IMR-90 (cell line): ENCODE measurements around the gene NTM. TPM values are rescaled to one million over a fixed set of nuclear protein-coding genes. Genes with fewer than 3 reads are reported as not detected.

ENCODE experiments used
- ATAC-seq: fragments of 200-7000 bp; cut with Tn5 transposase; 2 replicates; pipeline ENCODE4 v1.9.1; 2020; ENCODE audit warnings: low read depth, mild to moderate bottlenecking, moderate library complexity
- BruUV-seq: library from RNA; stranded (reverse); fragments of 400-500 nt; replicated peaks from 2 replicates; lab custom pipeline; 2021; lab: Mats Ljungman, UMichigan
- CTCF ChIA-PET: fragments of 300-600 bp; formaldehyde crosslinking; extraction: SDS; loops from one replicate; lab custom pipeline; 2021; ENCODE audit warnings: antibody characterized with exemption; lab: Yijun Ruan, JAX
- POLR2A ChIA-PET: fragments of 300-600 bp; sonication (Branson Sonifier 250); formaldehyde crosslinking; loops from one replicate; lab custom pipeline; 2022; ENCODE audit warnings: antibody characterized with exemption; ENCODE audit not compliant: unreplicated experiment; lab: Charles Lee
- DNase-seq: peaks from one replicate; pipeline ENCODE4 v3.0.0; 2013
- H2AFZ ChIP-seq: replicated peaks from 2 replicates; pipeline ENCODE3; 2013; ENCODE audit warnings: low read length, mild to moderate bottlenecking; ENCODE audit not compliant: poor library complexity
- H2AK5ac ChIP-seq: 2 replicates; pipeline ENCODE4 v1.6.1; 2013; ENCODE audit warnings: low read depth, low read length, inconsistent platforms
- H2AK9ac ChIP-seq: replicated peaks from 2 replicates; pipeline ENCODE3; 2013; ENCODE audit warnings: mild to moderate bottlenecking, low read depth, low read length, moderate library complexity; ENCODE audit not compliant: poor library complexity
- H2BK120ac ChIP-seq: 2 replicates; pipeline ENCODE4 v1.6.1; 2013; ENCODE audit warnings: low read depth, low read length, inconsistent platforms
- H2BK15ac ChIP-seq: 3 replicates; pipeline ENCODE4 v1.6.1; 2013; ENCODE audit warnings: low read depth, low read length, inconsistent platforms
- H2BK20ac ChIP-seq: 2 replicates; pipeline ENCODE4 v1.6.1; 2013; ENCODE audit warnings: low read depth, mild to moderate bottlenecking, inconsistent platforms, low read length, moderate library complexity
- H2BK5ac ChIP-seq: 2 replicates; pipeline ENCODE4 v1.6.1; 2013; ENCODE audit warnings: mild to moderate bottlenecking, low read depth, low read length, inconsistent platforms; ENCODE audit not compliant: poor library complexity, severe bottlenecking
- H3K14ac ChIP-seq: replicated peaks from 2 replicates; pipeline ENCODE4 v1.6.1; 2013; ENCODE audit warnings: low read depth, low read length, inconsistent platforms
- H3K18ac ChIP-seq: 2 replicates; pipeline ENCODE4 v1.6.1; 2013; ENCODE audit warnings: low read depth, low read length, control low read depth
- H3K23ac ChIP-seq: 2 replicates; pipeline ENCODE4 v1.6.1; 2013; ENCODE audit warnings: low read depth, low read length, inconsistent platforms
- H3K27ac ChIP-seq: 2 replicates; pipeline ENCODE4 v1.5.1; 2013; ENCODE audit warnings: mild to moderate bottlenecking, control low read depth, low read length; ENCODE audit not compliant: insufficient read depth
- H3K27me3 ChIP-seq: 2 replicates; pipeline ENCODE4 v1.6.1; 2013; ENCODE audit warnings: low read length; ENCODE audit not compliant: control insufficient read depth, insufficient read depth
- H3K36me3 ChIP-seq: 2 replicates; pipeline ENCODE4 v1.6.1; 2013; ENCODE audit warnings: low read length, mixed read lengths; ENCODE audit not compliant: control insufficient read depth, insufficient read depth
- H3K4ac ChIP-seq: 2 replicates; pipeline ENCODE4 v1.6.1; 2013; ENCODE audit warnings: low read depth, low read length, inconsistent platforms
- H3K4me1 ChIP-seq: 2 replicates; pipeline ENCODE4 v1.6.1; 2013; ENCODE audit warnings: low read length, mixed read lengths; ENCODE audit not compliant: control insufficient read depth, insufficient read depth
- H3K4me2 ChIP-seq: 2 replicates; pipeline ENCODE4 v1.6.1; 2013; ENCODE audit warnings: low read depth, mild to moderate bottlenecking, control low read depth, low read length, moderate library complexity
- H3K4me3 ChIP-seq: 2 replicates; pipeline ENCODE4 v1.5.1; 2013; ENCODE audit warnings: low read depth, mild to moderate bottlenecking, control low read depth, low read length, moderate library complexity; ENCODE audit not compliant: insufficient read depth
- H3K56ac ChIP-seq: 2 replicates; pipeline ENCODE4 v1.6.1; 2013; ENCODE audit warnings: low read length, inconsistent platforms; ENCODE audit not compliant: insufficient read depth; ENCODE audit errors: extremely low read depth
- H3K79me1 ChIP-seq, 2 experiments: 2 replicates each; pipeline ENCODE4 v1.6.1; 2013; ENCODE audit warnings: low read length in 2 of 2, inconsistent platforms in 1 of 2, low read depth in 1 of 2
- H3K9ac ChIP-seq: 2 replicates; pipeline ENCODE4 v1.6.1; 2013; ENCODE audit warnings: low read depth, low read length, control low read depth
- H3K9me1 ChIP-seq: 2 replicates; pipeline ENCODE4 v1.6.1; 2013; ENCODE audit warnings: low read length, inconsistent platforms; ENCODE audit not compliant: insufficient read depth
- H3K9me3 ChIP-seq: 2 replicates; pipeline ENCODE4 v1.6.1; 2013; ENCODE audit warnings: low read length; ENCODE audit not compliant: control insufficient read depth, insufficient read depth
- H4K20me1 ChIP-seq: 2 replicates; pipeline ENCODE4 v1.6.1; 2013; ENCODE audit warnings: low read length, inconsistent platforms; ENCODE audit not compliant: insufficient read depth
- H4K5ac ChIP-seq: 2 replicates; pipeline ENCODE4 v1.6.1; 2013; ENCODE audit warnings: mild to moderate bottlenecking, low read depth, low read length, control low read depth
- H4K8ac ChIP-seq, 2 experiments: 2 replicates each; pipeline ENCODE4 v1.6.1; 2013; ENCODE audit warnings: low read depth in 2 of 2, low read length in 2 of 2, control low read depth in 1 of 2, inconsistent platforms in 1 of 2
- H4K91ac ChIP-seq: 2 replicates; pipeline ENCODE4 v1.6.1; 2013; ENCODE audit warnings: low read depth, low read length, inconsistent platforms; ENCODE audit not compliant: insufficient read depth
- BHLHE40 ChIP-seq: fragments of 150-350 bp; IDR thresholded peaks from 2 replicates; pipeline ENCODE4 v1.6.1; 2016; ENCODE audit warnings: mild to moderate bottlenecking, low read depth, low read length
- CHD1 ChIP-seq: IDR thresholded peaks from 2 replicates; pipeline ENCODE4 v1.6.1; 2012; ENCODE audit warnings: low read depth, low read length, improper control_type of control experiment
- CTCF ChIP-seq: conservative IDR thresholded peaks from 2 replicates; pipeline ENCODE4 v1.5.1; 2012; ENCODE audit warnings: mild to moderate bottlenecking, low read depth, low read length, improper control_type of control experiment
- MAFK ChIP-seq: IDR thresholded peaks from 2 replicates; pipeline ENCODE4 v1.6.1; 2012; ENCODE audit warnings: low read depth, low read length, improper control_type of control experiment
- MAZ ChIP-seq: IDR thresholded peaks from 2 replicates; pipeline ENCODE4 v1.6.1; 2012; ENCODE audit warnings: low read depth, mild to moderate bottlenecking, low read length, improper control_type of control experiment, moderate library complexity, borderline replicate concordance
- MXI1 ChIP-seq: IDR thresholded peaks from 2 replicates; pipeline ENCODE4 v1.6.1; 2012; ENCODE audit warnings: low read depth, mild to moderate bottlenecking, low read length, moderate library complexity, borderline replicate concordance
- NFE2L2 ChIP-seq: fragments of 150-350 bp; IDR thresholded peaks from 2 replicates; pipeline ENCODE4 v1.6.1; 2016; ENCODE audit warnings: low read depth, mild to moderate bottlenecking, low read length
- RAD21 ChIP-seq: IDR thresholded peaks from 2 replicates; pipeline ENCODE4 v1.6.1; 2012; ENCODE audit warnings: low read length, improper control_type of control experiment
- RCOR1 ChIP-seq: IDR thresholded peaks from 2 replicates; pipeline ENCODE4 v1.6.1; 2012; ENCODE audit warnings: mild to moderate bottlenecking, low read length, improper control_type of control experiment; ENCODE audit not compliant: insufficient replicate concordance
- RFX5 ChIP-seq: IDR thresholded peaks from 2 replicates; pipeline ENCODE4 v1.8.0; 2012; ENCODE audit warnings: low read depth, mild to moderate bottlenecking, low read length, moderate library complexity
- SMC3 ChIP-seq: fragments of 150-350 bp; IDR thresholded peaks from 2 replicates; pipeline ENCODE4 v1.6.1; 2016; ENCODE audit warnings: low read depth, mild to moderate bottlenecking, antibody characterized with exemption, low read length, moderate library complexity
- USF2 ChIP-seq: fragments of 150-350 bp; IDR thresholded peaks from 2 replicates; pipeline ENCODE4 v1.6.1; 2017; ENCODE audit warnings: mild to moderate bottlenecking, antibody characterized with exemption, low read length, low read depth
- WGBS, 2 experiments: methylation state at CpG; one replicate each; pipeline versions ENCODE4 v1.1.5 to v1.1.7; 2013; ENCODE audit warnings: missing lambda C conversion rate in 2 of 2; ENCODE audit not compliant: insufficient read length in 1 of 2; ENCODE audit errors: extremely low coverage in 2 of 2; 5-methylcytosine and 5-hydroxymethylcytosine counted together
- dilution Hi-C: fragments of 300-500 bp; cut with HindIII; formaldehyde crosslinking; loops from one replicate; pipeline ENCODE4 v1.14.3; 2018; ENCODE audit warnings: low sequenced_read_pairs; ENCODE audit not compliant: unreplicated experiment
- in situ Hi-C: fragments of 300-500 bp; cut with MboI; formaldehyde crosslinking; loops from 3 replicates; pipeline ENCODE4 v1.14.3; 2019; ENCODE audit warnings: low sequenced_read_pairs, inconsistent platforms, mixed read lengths
- intact Hi-C: fragments of 100-400 bp; cut with micrococcal nuclease; formaldehyde crosslinking; loops from 2 replicates; pipeline ENCODE4 v1.10.0; 2022
- polyA plus RNA-seq, 3 experiments: library from polyadenylated mRNA; depleted of rRNA; stranded (reverse); fragments of >200 nt; gene quantifications; 2 replicates each; pipeline ENCODE4 v1.2.3, GENCODE V29; 2012; ENCODE audit warnings: low replicate concordance in 1 of 3
- total RNA-seq: library from RNA; depleted of rRNA; stranded (reverse); fragments of >200 nt; gene quantifications from 2 replicates; pipeline ENCODE4 v1.2.3, GENCODE V29; 2012
- TF ChIP-seq, protein P1 (sequence below): fragments of 150-350 bp; IDR thresholded peaks from 2 replicates; pipeline ENCODE4 v1.6.1; 2016; ENCODE audit warnings: low read depth, mild to moderate bottlenecking, low read length, moderate library complexity, borderline replicate concordance

NTM gene
- total and polyA plus RNA-seq, 2 of the 4 experiments (the other 2 are of a cell fraction), result 19.5 to 25.5 TPM

DNA sequence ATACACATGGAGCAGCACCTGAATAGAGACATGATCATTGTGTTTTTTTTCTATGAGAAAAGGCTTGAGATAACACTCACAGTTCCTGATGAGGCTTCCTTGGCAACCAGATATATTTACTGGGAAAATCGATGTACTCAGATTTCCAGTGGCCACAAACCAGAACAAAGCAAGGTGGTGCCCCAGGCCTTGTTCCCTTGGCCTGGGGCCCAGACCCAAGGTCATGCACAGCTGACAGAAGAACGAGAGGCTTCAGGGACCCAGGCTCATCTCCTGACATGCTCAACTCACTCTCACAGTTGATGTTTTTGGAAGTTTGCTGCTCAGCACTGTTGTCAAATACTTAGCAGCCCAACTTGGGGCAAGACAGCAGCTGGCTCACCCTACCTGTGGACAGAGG, 281.8 kb downstream of the NTM start:
- H2BK15ac ChIP-seq, result no peak overlapping the region
- no peaks in the 10 kb centered on the region for H3K36me3 ChIP-seq
- no peak overlapping the region for H2AFZ ChIP-seq
- dilution Hi-C loops (no loop called here), intact Hi-C loops (no loop called here), in situ Hi-C loops (no loop called here)
- H3K56ac ChIP-seq, result no peak overlapping the region
- H2AK5ac ChIP-seq, result no peak overlapping the region
- no peaks in the 10 kb centered on the region for H3K9me3 ChIP-seq
- H4K8ac ChIP-seq, result no peak overlapping the region
- no peak overlapping the region for H4K91ac ChIP-seq
- H4K20me1 ChIP-seq, result no peaks in the 10 kb centered on the region
- BruUV-seq, result no TSS peak
- DNase-seq (no peak), ATAC-seq (no peak)
- WGBS, 2 experiments, result 60% methylated on average over 1 of the region's 2 CpGs; no CpG with 5 or more reads in 1 of the 2 experiments
- TF ChIP-seq SMC3 (no peak), CHD1 (no peak), MAZ (no peak), MXI1 (no peak), RAD21 (no peak), NFE2L2 (no peak), RFX5 (no peak), MAFK (no peak), USF2 (no peak), BHLHE40 (no peak), CTCF (no peak), RCOR1 (no peak)
- TF ChIP-seq, protein P1, sequence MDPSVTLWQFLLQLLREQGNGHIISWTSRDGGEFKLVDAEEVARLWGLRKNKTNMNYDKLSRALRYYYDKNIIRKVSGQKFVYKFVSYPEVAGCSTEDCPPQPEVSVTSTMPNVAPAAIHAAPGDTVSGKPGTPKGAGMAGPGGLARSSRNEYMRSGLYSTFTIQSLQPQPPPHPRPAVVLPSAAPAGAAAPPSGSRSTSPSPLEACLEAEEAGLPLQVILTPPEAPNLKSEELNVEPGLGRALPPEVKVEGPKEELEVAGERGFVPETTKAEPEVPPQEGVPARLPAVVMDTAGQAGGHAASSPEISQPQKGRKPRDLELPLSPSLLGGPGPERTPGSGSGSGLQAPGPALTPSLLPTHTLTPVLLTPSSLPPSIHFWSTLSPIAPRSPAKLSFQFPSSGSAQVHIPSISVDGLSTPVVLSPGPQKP, result no peak
- H2BK120ac ChIP-seq, result no peak overlapping the region
- no peak overlapping the region for H3K23ac ChIP-seq
- H3K14ac ChIP-seq, result no peak overlapping the region
- H3K4me1 ChIP-seq, result no peaks in the 10 kb centered on the region
- H3K79me1 ChIP-seq, result no peaks in the 10 kb centered on the region
- peaks cover 22% of the 10 kb centered on the region for H3K27me3 ChIP-seq
- no peak overlapping the region for H2BK20ac ChIP-seq
- ChIA-PET POLR2A (no interaction called here), CTCF (interaction anchor here (2.2 kb wide), 1 partner anchor 22 kb away, joined by 8 read pairs; no protein-coding TSS in a partner anchor)
- H3K4me3 ChIP-seq, result no peak overlapping the region
- H2AK9ac ChIP-seq, result no peak overlapping the region
- H2BK5ac ChIP-seq, result no peak overlapping the region
- H3K27ac ChIP-seq, result no peak overlapping the region
- H3K4me2 ChIP-seq, result no peak overlapping the region
- H3K9ac ChIP-seq, result no peak overlapping the region
- no peaks in the 10 kb centered on the region for H3K9me1 ChIP-seq
- no peak overlapping the region for H3K4ac ChIP-seq
- H4K5ac ChIP-seq, result no peak overlapping the region
- no peak overlapping the region for H3K18ac ChIP-seq
